Fibroblast of villous mesenchyme (primary cell): ENCODE measurements around the gene CYP2B6. TPM values are rescaled to one million over a fixed set of nuclear protein-coding genes. Genes with fewer than 3 reads are reported as not detected.
A peak's percentile ranks its signal among the peaks of the same experiment; 100 is the strongest.
"Not testable (repeated sequence)": the region's sequence is repeated elsewhere in the genome, so short reads cannot be mapped to it uniquely, and the experiment has no call there.

Source experiments
- DNase-seq: peaks from one replicate; pipeline ENCODE4 v3.0.0-alpha.2; 2010; ENCODE audit warnings: low read depth
- H3K4me3 ChIP-seq: 2 replicates; pipeline ENCODE4 v1.5.1; 2011; ENCODE audit warnings: low read depth, mild to moderate bottlenecking, low read length
- CTCF ChIP-seq: IDR thresholded peaks from 2 replicates; pipeline ENCODE4 v1.5.1; 2012; ENCODE audit warnings: low read depth, mild to moderate bottlenecking, low read length; ENCODE audit not compliant: insufficient read depth
- total RNA-seq: library from RNA; depleted of rRNA; stranded (reverse); fragments of >200 nt; gene quantifications from 2 replicates; pipeline ENCODE4 v1.2.3, GENCODE V29; 2012

Gene CYP2B6
- total RNA-seq, 1 donor, result not detected

DNA sequence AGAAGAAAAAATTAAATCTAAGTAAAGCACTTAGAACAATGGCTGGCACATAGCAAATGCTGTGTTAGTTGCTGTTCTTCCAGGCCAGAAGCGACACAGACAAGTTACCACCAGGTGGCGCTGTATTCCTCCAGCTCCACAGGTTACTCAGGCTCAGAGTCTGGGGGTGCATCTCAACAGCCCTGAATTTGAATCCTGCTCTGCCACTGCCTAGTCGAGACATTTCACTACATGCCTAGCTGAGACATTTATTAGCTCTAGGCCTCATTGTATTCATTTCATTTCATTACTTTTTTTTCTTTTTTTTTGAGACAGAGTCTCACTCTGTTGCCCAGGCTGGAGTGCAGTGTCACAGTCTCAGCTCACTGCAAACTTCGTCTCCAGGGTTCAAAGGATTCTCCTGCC, 16.4 kb upstream of the CYP2B6 start:
- H3K4me3 ChIP-seq, result no peak overlapping the region
- peak; percentile 86 for TF ChIP-seq CTCF
- DNase-seq, result peak; percentile 80

DNA sequence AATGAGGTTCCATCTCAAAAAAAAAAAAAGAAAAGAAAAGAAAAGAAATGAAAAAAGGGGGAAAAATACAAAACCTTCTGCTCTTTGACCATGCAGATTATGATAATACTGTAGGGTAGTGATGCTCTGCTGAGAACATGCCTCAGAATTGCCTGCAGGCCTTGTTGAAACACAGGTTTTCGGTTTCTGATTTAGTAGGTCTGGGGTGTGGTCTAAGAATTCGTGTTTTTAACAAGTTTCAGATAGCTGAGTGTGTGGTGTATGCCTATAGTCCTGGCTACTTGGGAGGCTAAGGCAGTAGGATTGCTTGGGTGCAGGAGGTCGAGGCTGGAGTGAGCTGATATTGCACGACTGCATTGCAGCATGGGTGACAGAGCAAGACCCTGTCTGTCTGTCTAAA, 14.9 kb upstream of the CYP2B6 start:
- TF ChIP-seq CTCF, result no peak
- H3K4me3 ChIP-seq, result no peak overlapping the region
- DNase-seq, result no peak

DNA sequence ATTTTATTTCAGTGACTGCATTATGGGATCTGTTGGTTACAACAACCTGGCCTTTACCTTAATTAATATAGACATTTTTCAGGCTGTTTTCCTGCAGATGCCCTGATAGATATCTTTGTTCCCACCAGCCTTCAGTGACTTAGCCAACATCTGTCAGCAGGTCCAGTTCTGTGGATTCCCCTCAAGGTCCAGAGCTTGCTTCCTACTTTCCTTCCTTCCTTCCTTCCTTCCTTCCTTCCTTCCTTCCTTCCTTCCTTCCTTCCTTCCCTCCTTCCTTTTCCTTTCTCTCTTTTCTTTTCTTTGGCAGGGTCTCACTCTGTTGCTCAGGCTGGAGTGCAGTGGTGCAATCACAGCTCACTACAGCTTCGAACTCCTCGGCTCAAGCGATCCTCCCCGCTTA, 14.4 kb upstream of the CYP2B6 start:
- no peak for DNase-seq
- no peak for TF ChIP-seq CTCF
- no peak overlapping the region for H3K4me3 ChIP-seq

- H3K4me3 ChIP-seq, DNase-seq: not testable (repeated sequence)
Measured at GRCh38 chr19:40979759-40980158, 11.3 kb upstream of the CYP2B6 start.

- not testable (repeated sequence) for H3K4me3 ChIP-seq, DNase-seq
Measured at GRCh38 chr19:40980743-40981442, 10.2 kb upstream of the CYP2B6 start.

DNA sequence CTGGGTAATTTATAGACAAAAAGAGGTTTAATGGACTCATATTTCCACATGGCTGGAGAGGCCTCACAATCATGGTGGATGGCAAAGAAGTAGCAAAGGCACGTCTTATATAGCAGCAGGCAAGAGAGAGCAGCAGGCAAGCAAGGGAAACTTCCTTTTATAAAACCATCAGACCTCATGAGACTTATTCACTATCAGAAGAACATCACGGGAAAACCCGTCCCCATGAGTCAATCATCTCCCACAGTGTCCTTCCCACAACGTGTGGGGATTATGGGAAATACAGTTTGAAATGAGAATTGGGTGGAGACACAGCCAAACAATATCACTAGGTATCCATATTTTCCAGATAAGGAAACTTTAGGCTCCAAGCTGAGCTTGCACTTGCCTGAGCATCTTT, 9.5 kb upstream of the CYP2B6 start:
- TF ChIP-seq CTCF, result no peak
- no peak overlapping the region for H3K4me3 ChIP-seq
- no peak for DNase-seq

DNA sequence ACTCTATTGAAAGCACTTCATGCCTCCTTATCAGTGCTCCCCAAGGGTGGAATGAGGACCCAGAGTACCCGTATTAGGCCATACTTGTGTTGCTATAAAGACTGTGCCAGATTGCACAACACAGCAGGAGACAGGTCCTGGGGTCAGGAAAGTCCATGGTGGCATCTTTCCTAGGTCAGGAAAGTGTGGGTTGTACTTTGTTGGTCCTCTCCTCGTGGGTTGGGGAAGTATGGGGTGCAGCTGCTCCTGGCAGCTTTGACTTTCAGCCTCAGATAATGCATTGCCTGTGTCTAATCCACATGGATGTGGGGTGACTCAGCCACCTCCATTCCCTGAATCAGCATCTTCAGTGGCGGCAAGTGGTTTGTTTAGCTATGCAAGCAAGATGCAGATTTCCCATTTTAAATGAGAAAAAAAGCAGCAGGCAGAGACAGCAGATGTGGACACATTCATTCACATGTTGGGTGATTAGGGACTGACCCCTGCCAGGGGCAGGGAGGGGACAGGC, 8.4 kb upstream of the CYP2B6 start:
- no peak overlapping the region for H3K4me3 ChIP-seq
- no peak for TF ChIP-seq CTCF
- peak; percentile 36 for DNase-seq

GRCh38 chr19:40989453-40989852, 1.6 kb upstream of the CYP2B6 start:
- no peak for TF ChIP-seq CTCF
- DNase-seq, result no peak
- H3K4me3 ChIP-seq, result no peak overlapping the region
